GM21737 (cell line): ENCODE measurements around the gene SPATA9.

Experiments
- ATAC-seq: cut with Tn5 transposase; IDR thresholded peaks from one replicate; pipeline ENCODE4 v1.9.1; 2021; ENCODE audit warnings: mild to moderate bottlenecking, moderate library complexity; ENCODE audit not compliant: unreplicated experiment

The SPATA9 gene

DNA sequence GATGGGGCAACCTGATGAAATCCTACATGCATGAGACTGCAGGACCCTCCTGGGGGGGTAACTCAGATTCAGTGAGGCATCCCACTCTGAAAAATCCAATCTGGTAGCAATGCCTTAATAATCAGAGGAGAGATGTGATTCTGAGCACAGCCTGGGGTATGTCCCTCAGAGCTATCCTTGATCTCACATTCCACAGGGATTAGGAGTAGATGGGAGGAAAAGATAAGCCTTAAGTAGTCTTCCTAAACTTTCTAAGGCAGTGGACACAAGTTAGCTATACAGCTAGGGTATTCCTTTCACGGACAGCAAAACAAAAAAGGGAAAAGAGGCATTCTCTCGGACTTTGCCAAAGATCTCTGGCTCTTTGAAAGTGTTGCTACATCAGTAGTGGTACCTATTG lies 3.9 kb upstream of the SPATA9 start:
- no peak for ATAC-seq

DNA sequence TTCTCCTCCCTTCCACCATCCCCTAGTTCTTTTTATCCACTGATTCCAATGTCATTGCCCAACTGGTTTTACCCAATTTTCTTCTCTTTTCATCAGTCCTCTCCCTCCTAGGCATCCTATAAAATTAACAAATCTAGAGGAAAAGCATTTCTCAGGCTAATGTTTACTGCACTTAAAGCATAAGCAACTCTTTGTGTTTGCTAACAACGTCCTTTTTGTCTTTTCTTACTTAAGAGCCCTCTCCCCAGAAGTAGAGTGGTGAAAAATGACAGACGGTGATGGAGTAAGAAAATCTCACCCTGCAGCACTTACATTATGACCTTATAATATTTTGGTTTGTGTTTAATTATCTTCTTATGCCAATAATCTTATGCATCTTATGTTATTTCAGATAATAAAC lies 1.6 kb upstream of the SPATA9 start:
- no peak for ATAC-seq

DNA sequence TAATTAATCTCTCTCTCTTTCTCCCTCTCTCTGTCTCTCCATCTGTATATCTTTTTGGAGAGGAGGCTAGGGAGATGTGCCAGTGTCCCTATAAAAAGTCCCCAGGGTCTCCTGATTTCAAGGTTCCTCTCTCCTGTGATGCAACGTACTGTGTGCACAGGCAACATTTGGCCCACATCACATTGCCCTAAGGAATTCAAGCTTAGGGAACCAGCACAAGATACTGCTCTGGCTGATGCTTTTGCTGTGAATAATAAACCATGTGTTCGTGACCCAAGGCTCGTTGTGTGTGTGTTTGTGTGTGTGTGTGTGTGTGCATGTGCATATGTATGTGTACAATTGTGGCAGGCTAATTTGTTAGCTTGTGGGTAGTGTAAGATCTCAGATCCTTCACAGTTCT lies 9.7 kb downstream of the SPATA9 start:
- no peak for ATAC-seq

DNA sequence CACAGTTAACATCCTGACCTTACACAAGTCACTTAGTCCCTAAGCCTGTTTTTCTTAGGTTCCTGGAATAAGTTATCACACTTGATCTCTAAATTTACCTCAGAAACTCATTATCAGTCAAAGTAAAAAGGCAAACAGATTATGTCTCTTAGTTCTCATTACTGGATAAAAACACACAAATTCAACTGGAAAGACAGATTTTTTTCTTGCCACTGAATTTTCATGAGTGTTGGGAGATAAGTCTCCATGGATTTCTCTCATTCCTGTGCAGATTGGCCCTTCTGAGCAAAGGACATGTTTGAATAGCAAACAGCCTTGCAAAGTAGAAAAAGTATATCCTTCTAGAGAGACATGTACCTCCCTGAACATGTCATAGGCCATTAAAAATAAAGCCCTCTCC lies 10.2 kb downstream of the SPATA9 start:
- no peak for ATAC-seq

DNA sequence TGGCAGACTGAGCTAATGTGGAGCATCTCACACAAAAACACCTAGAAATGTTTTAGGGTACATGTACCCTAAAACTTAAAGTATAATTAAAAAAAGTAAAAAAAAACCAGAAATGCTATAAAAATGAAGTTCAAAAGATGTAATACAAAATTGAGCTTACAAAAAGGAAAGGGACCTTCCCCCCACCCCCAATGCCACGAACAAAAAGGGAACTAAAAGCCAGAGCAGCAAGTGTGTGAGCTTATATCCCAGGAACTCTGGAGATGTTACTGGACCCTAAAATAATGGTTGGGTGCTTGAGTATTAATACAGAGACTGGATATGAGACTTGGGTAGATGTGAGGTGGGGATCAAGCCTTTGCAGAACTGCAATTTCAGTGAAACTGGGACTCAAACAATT lies 11.0 kb downstream of the SPATA9 start:
- ATAC-seq: no peak

- no peak for ATAC-seq
Observed at GRCh38 chr5:95670568-95670967, 12.2 kb downstream of the SPATA9 start.

GRCh38 chr5:95669985-95670384 lies 12.8 kb downstream of the SPATA9 start:
- ATAC-seq: no peak

DNA sequence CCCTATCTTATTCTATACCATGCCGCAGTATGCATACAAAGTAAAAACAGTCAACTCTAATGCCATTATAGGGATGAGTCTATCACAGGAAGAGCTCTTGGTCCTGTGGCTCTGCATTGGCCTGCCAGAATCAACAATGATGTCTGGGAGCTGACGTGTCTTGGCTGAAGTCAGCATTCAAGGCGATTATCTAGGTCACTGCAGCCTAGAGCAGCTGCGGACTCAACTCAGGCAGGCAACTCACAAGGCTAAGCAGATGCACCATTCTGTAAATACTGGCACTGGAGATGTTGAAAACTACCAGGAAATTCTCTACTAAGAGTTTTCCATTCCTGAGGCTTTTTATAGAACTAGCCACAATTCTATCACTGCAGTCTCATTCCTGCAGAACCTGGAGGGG lies 13.3 kb downstream of the SPATA9 start:
- no peak for ATAC-seq

- no peak for ATAC-seq
Observed at GRCh38 chr5:95668728-95669127, 14.1 kb downstream of the SPATA9 start.

DNA sequence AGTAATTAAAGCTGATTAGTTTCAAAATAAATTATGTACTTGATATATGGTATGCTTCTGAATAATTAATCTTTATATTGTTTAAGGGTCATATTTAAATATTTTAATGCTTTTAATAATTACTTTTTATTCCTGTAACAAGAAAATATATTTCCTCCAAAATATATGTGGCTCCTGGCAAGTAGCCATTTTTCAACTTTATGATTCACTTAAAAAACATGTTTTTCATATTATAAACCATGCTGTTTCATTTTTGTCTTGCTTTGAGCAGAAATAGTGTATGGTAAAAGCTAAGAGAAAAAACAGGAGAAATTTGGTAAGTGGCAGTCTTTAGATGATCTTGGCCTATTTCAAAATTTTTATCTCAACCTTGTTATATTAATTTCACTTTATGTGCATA lies 14.6 kb downstream of the SPATA9 start:
- no peak for ATAC-seq

DNA sequence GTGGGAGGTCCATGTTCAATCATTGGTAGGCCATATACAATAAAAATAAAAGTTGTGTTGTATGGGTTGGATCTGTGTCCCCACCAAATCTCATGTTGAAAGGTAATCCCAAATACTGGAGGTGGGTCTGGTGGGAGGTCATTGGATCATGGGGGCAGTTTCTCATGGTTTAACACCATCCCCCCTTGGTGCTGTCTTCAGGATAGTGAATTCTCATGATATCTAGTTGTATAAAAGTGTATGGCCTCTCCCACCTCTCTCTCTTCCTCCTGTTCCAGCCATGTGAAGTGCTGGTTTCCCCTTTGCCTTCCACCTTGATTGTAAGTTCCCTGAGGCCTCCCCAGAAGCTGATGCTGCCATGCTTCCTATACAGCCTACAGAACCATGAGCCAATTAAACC lies 15.1 kb downstream of the SPATA9 start:
- ATAC-seq: no peak

DNA sequence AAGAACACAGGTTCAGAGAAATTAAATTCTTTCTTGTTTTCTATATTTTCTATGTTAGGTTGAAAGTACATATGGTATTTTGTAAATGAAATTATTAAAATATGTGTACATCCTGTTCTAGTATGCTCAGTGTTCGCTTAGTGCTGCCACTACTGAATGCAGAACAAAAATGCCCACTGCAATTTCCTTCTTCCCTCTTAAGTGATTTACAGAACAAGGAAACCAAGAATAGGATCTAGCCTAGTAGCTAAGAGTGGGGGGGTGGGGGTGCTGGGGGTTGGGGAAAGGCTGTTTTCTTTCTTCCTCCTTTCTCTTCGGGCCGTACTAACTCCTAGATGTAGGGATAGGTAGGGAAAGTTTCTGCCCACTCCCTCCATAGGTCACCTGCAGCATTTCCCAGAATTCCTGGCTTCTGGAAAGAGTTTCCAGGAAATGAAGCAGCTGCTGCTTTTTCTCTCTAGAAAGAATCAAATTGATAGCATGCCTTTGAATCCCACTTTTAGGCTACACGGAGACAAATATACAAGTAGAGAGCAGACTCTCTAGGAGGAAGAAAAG lies 15.7 kb downstream of the SPATA9 start:
- no peak for ATAC-seq

- ATAC-seq: no peak
Observed at GRCh38 chr5:95664204-95664786, 18.5 kb downstream of the SPATA9 start.

GRCh38 chr5:95662946-95663345 lies 19.8 kb downstream of the SPATA9 start:
- ATAC-seq: no peak

GRCh38 chr5:95660060-95660459 lies 22.7 kb downstream of the SPATA9 start:
- no peak for ATAC-seq

GRCh38 chr5:95655575-95655974 lies 27.2 kb downstream of the SPATA9 start:
- ATAC-seq: no peak

GRCh38 chr5:95654196-95654595 lies 28.6 kb downstream of the SPATA9 start:
- ATAC-seq: no peak

DNA sequence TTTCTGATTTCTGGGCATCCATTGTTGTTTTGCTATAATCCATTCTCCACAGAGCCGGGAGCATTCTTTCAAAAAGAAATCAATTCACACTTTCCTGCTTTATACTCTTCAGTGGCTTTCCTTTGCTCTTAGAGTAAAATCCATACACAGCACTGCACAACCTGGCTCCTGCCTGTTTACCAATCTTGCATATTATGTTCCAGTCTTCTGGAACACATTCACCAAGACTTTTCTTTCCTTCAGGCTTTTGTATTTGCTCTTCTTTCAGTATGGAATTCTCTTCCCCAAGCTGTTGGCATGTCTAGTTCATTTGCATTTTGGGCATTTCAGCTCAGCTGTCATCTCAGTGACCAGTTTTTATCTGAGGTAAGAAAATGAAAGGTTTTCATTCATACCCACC lies 29.9 kb downstream of the SPATA9 start:
- ATAC-seq: no peak

DNA sequence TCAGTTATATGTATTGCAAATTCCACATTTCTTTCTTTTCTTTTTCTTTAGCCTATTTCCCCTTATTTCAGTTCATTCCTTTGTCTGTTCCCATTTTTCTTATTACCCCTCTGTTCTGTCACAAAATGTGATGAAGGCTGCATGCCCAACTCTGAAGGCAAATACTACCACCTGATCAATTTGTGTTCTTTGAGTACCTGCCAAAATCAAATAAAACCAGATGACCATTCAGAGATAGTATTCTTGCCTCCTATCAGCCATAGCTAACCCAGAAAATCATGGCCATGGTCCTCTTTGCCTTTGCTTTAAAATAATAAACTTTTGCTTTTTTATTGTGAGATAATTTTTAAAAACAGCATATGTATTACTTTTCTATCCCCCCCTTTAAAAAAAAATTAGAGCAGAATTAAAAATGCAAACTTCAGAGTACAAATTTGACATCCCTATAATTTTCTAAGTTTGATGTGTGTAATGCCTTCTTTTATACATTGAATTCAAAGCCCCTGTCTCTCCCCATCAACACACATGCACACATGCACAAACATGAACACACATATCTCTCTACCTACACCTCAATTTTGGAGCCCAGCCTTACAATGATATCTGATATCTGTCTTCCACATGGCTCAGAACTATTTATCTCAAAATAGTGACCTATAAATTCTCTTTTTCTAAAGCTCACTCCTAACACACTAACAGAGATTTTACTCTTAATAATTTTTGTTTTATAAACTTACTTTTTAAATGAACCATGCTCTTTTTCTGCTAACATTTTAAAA lies 32.8 kb downstream of the SPATA9 start:
- ATAC-seq: no peak

- ATAC-seq: no peak
Observed at GRCh38 chr5:95649274-95649673, 33.5 kb downstream of the SPATA9 start.

DNA sequence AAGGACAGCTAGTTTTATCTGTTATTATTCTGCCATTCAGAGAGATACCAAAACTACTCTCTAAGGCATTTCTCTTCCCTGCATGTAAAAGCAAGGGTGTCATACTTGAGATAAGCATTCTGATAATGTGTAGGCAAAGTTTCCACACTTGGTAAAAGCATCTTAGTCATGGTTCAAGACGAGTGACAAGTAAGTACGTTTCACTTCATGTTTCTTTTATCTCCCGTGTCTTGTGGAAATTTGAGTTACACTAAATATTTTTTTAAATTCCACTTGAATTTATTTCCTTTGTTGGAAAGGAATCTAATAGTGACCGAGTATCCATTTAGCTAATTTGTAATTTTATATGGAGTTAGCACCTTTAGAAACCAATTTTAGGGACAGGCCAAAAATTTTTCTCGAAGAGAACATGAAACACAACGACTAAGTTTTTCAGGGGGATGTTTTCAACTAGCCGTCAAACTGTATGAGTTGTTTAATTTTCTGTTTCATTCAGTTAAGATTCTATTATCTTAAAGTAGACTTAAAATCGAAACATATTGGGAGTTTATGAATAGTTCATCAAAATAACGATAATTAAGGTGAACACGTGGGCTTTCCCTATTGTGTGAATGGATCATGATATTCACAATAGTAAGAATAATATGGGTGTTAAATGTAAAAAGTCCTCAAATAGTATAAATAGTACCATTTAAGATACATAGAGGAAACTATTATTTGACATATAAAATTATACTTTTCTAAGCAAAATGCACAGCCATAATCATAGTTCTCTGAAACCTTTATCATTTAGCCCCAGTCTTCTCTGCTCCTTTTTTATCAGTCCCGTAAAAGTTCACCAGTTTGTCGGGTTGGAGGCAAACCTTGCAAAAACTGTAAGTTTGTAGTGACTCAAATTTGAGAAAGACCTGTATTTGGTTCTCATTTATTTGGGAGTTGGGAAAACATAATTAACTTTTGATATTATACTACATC lies 34.6 kb downstream of the SPATA9 start:
- ATAC-seq: no peak
